Kidney epithelial cell (primary cell): ENCODE data around the gene SIPA1L3. TPM values are rescaled to one million over a fixed set of nuclear protein-coding genes. Genes with fewer than 3 reads are reported as not detected.

Experiments used
- DNase-seq: peaks from one replicate; pipeline ENCODE4 v3.0.0-alpha.2; 2010; ENCODE audit warnings: low read depth
- H3K27me3 ChIP-seq: 2 replicates; pipeline ENCODE4 v1.6.0; 2011; ENCODE audit warnings: low read length; ENCODE audit not compliant: control insufficient read depth, insufficient read depth
- H3K36me3 ChIP-seq: 2 replicates; pipeline ENCODE4 v1.5.1; 2011; ENCODE audit warnings: low read length; ENCODE audit not compliant: control insufficient read depth, insufficient read depth
- H3K4me3 ChIP-seq: 2 replicates; pipeline ENCODE4 v1.5.1; 2011; ENCODE audit warnings: low read depth, mild to moderate bottlenecking, control low read depth, low read length
- total RNA-seq: library from RNA; depleted of rRNA; stranded (reverse); fragments of >200 nt; gene quantifications from 2 replicates; pipeline ENCODE4 v1.2.3, GENCODE V29; 2015
- TF ChIP-seq, protein P1 (sequence below): IDR thresholded peaks from 2 replicates; pipeline ENCODE4 v1.5.1; 2011; ENCODE audit warnings: mild to moderate bottlenecking, moderate library complexity, low read length, control low read depth, inconsistent platforms; ENCODE audit not compliant: insufficient read depth, poor library complexity, severe bottlenecking

Gene SIPA1L3
- total RNA-seq, 1 donor from 2014 or later = 40.4 TPM

DNA sequence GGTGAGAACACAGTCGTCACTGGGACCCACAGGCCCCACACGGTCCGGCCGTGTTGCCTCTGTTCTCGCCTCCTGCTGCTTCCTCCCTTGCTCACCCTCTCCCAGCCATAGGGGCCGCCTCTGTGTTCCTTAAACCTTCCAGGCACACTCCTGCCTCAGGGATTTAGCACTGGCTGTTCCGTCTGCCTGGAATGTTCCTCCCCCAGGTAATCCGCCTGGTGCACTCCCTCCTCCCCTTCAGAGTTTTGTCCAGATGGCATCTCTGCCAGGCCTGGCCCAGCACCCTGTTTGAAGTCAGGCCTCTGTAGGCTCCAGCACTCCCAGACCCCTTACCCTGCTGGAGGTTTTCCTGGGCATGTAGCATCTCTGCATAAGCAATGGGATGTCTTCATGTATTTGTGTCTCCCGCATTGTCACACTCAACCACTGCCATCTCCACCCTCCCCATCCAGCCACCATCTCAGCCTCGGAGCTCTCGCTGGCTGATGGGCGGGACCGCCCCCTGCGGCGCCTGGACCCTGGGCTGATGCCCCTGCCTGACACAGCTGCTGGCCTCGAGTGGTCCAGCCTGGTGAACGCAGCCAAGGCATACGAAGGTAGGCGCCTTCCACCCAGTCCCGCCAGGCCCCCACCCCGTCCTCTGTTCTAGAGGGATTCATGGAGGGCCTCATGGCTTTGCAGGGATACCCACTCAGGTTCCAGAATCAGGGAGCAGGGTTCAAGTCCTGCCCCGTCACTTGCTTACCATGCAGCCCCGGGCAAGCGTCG lies 291.1 kb downstream of the SIPA1L3 start:
- DNase-seq = no peak
- no peaks in the 10 kb centered on the region for H3K27me3 ChIP-seq
- no peak overlapping the region for H3K4me3 ChIP-seq
- H3K36me3 ChIP-seq = no peaks in the 10 kb centered on the region
- TF ChIP-seq, protein P1, sequence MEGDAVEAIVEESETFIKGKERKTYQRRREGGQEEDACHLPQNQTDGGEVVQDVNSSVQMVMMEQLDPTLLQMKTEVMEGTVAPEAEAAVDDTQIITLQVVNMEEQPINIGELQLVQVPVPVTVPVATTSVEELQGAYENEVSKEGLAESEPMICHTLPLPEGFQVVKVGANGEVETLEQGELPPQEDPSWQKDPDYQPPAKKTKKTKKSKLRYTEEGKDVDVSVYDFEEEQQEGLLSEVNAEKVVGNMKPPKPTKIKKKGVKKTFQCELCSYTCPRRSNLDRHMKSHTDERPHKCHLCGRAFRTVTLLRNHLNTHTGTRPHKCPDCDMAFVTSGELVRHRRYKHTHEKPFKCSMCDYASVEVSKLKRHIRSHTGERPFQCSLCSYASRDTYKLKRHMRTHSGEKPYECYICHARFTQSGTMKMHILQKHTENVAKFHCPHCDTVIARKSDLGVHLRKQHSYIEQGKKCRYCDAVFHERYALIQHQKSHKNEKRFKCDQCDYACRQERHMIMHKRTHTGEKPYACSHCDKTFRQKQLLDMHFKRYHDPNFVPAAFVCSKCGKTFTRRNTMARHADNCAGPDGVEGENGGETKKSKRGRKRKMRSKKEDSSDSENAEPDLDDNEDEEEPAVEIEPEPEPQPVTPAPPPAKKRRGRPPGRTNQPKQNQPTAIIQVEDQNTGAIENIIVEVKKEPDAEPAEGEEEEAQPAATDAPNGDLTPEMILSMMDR = no peak

DNA sequence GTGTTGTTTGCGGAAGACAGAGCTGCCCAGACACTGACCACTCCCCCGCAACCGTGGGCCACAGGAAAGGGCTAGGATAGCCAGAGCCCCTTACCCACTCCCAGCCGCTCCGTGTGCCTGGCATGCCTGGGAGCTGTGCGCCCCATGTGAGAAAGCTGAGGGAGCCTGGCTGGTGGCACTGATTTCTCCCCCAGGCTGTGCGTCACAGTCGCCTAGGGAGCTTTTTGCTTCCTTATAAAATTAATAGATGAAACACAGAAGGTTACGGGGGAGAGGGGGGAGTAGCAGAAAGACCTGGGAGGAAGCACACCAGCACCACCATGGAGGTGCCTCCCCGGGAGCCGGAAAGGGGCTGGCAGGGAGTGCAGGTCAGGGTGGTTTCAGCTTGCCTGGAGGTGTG lies 292.3 kb downstream of the SIPA1L3 start:
- DNase-seq = no peak
- TF ChIP-seq, protein P1 = no peak
- no peak overlapping the region for H3K4me3 ChIP-seq
- H3K36me3 ChIP-seq = no peaks in the 10 kb centered on the region
- no peaks in the 10 kb centered on the region for H3K27me3 ChIP-seq

DNA sequence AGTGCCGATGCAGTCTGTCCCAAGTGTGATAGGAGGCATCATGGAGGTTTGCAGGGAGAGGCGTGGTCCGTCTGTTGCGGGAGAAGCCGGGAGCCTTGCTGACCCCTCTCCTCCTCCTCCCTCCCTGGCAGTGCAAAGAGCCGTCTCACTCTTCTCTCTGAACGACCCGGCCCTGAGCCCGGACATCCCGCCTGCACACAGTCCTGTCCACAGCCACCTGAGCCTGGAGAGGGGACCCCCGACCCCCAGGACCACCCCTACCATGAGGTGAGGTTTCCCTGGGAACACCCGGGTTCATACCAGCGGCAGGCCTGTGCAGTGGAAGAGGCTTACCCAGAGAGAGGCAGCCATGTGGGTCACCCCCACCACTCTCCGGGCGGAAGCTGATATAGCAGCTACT lies 294.7 kb downstream of the SIPA1L3 start:
- no peaks in the 10 kb centered on the region for H3K27me3 ChIP-seq
- TF ChIP-seq, protein P1 = no peak
- DNase-seq = no peak
- H3K4me3 ChIP-seq = no peak overlapping the region
- peaks cover 2% of the 10 kb centered on the region for H3K36me3 ChIP-seq

DNA sequence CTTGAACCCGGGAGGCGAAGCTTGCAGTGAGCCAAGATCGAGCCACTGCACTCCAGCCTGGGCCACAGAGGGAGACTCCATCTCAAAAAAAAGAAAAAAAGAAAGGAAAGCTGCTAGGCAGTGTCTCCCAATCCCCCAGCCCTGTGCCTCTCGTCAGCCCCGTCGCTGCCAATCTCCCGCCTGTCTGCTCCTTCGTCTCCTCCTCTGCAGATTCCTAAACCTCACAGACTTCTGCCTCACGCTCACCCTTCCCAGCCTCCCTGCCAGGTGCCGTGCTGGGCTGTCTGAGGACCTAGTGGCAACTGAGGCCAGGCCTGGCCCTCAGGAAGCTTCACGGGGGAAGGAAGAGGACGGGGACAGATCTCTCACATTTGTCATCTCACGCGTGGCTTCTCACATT lies 295.5 kb downstream of the SIPA1L3 start:
- H3K4me3 ChIP-seq = no peak overlapping the region
- no peak for DNase-seq
- H3K36me3 ChIP-seq = peaks cover 2% of the 10 kb centered on the region
- TF ChIP-seq, protein P1 = no peak
- H3K27me3 ChIP-seq = no peaks in the 10 kb centered on the region

DNA sequence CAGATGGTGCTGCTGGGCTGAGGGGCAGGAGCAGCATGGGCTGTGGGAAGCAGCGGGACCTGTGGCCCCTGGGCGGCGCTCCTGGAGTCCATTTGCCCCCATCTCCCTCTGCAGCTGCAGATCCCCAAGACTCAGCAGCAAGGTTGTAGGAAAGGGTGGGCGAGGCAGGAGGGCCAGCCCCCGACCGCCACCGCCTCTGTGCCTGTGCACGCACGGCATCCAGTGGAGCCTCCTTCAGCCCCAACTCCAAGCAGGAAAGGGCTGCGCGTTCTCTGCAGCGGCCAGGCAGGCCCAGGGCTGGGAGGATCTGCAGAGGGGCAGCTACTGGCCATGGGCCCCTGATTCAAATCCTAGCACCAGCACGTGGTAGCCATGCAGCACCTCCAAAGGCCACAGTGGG lies 296.2 kb downstream of the SIPA1L3 start:
- peaks cover 2% of the 10 kb centered on the region for H3K36me3 ChIP-seq
- H3K27me3 ChIP-seq = no peaks in the 10 kb centered on the region
- DNase-seq = no peak
- no peak overlapping the region for H3K4me3 ChIP-seq
- TF ChIP-seq, protein P1 = no peak

DNA sequence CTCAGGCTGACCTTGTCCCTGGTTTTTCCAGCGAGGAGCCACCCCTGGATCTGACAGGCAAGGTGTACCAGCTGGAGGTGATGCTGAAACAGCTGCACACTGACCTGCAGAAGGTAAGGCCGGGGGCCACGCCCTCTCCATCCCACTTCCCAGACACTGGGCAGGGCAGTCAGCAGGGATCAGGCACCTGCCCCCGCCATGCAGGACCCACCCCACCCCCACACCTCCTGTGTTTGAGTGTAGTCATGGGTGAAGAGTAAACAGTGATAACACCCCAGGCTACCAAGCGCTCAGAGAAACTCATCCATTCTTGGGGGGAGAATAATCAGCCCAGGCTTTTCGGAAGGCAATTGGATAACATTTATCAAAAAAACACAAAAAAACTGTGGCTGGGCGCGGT lies 297.1 kb downstream of the SIPA1L3 start:
- H3K4me3 ChIP-seq = no peak overlapping the region
- DNase-seq = no peak
- H3K36me3 ChIP-seq = peaks cover 2% of the 10 kb centered on the region
- H3K27me3 ChIP-seq = no peaks in the 10 kb centered on the region
- TF ChIP-seq, protein P1 = no peak
